Raji (cell line): ENCODE results near the gene STXBP6.

ENCODE experiments used
- POLR2A ChIP-seq: IDR thresholded peaks from 2 replicates; pipeline ENCODE4 v1.6.1; 2011; ENCODE audit warnings: low read depth, low read length, control low read depth; ENCODE audit not compliant: insufficient read depth

Gene STXBP6

DNA sequence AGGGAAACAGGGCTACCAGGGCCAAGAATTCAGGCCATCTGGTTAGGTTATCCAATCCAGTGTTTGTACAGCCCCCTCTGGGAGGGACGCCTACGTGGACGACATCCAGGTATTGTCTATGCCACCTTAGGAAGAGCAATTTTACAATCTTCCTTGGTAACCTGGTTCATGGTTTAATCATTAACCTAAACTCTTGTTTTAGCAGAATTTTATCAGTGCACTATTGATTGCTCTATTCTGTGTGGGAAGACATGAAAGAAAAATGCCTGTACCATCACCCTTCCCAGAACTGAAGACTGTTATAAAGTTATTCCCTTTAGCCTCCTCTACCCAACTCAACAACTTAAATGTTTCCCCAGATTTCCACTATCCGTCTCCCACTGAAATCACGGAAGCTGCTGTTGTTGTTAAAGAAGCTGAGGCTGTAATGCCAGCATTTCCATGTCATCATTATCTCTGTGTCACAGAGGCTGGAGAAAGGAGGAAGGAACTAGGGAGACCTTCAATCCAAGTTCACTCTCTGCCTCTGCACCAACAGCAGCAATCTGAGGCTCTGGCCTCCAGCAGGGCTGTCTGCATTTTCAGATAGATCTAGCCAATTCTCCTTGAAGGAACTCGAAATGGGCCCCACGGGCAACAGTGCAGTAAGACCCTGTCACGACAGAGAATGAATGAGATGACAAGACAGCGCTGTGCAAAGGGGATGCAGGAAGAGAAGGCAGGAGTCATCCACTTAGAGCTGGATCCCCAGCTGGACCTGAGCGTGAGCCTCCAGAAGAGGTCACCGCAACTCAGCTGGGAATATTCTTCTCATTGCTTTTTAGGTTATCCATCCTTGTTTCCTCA is 232.5 kb downstream of the STXBP6 start:
- no peak for TF ChIP-seq POLR2A

DNA sequence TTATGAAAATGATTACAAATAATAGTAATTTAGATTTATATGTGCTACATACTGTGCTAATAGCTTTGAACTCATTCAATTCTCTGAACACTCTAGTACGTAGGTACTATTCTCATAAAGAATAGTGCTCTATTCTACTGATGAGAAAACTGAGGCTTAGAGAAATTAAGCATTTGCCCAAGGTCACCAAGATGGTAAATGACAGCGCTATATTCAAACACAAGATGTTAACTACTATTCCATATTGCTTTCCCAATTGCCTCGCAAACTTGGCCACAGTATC is 233.1 kb downstream of the STXBP6 start:
- no peak for TF ChIP-seq POLR2A

- no peak for TF ChIP-seq POLR2A
Observed at GRCh38 chr14:24816011-24816928, 233.7 kb downstream of the STXBP6 start.

DNA sequence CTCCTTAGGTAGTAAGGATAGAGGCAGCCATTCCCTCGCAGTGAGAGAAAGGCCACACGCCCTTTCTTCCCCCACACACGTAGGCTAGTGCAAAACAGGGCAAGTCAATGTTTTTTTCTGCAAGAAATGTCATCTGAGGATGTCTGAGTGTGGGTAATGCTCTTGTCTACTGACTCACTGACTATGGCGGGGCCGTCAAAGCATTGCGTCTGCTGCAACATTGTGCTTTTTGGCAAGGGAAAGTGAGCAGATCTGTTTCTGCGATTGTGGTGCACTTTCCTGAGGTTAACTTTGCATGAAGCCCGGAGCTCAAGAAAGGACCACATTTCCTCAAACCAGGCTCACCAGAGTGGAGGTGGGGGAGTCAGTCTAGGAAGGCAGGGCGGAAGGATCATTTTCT is 234.4 kb downstream of the STXBP6 start:
- no peak for TF ChIP-seq POLR2A

DNA sequence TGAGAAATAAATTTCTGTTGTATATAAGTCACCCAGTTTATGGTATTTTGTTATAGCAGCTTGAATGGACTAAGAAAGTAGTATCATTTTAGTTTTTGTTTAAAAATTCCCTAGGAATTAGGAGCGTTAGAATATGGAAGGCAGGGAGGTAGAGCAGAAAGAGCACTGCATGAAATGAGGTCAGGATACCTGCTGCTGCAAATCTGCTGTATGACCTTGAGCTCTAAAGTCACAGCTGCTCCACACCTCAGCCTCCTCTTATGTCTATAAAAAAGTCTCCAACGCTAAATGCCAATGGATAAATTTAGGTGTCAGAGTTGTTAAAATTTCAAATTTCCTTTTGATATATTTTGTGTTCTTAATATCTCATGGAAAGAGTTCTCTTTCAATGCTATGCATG is 235.0 kb downstream of the STXBP6 start:
- TF ChIP-seq POLR2A, result no peak

GRCh38 chr14:24814346-24814745 is 235.6 kb downstream of the STXBP6 start:
- TF ChIP-seq POLR2A, result no peak

- no peak for TF ChIP-seq POLR2A
Observed at GRCh38 chr14:24813819-24814259, 236.1 kb downstream of the STXBP6 start.

- TF ChIP-seq POLR2A, result no peak
Observed at GRCh38 chr14:24813089-24813815, 236.7 kb downstream of the STXBP6 start.

DNA sequence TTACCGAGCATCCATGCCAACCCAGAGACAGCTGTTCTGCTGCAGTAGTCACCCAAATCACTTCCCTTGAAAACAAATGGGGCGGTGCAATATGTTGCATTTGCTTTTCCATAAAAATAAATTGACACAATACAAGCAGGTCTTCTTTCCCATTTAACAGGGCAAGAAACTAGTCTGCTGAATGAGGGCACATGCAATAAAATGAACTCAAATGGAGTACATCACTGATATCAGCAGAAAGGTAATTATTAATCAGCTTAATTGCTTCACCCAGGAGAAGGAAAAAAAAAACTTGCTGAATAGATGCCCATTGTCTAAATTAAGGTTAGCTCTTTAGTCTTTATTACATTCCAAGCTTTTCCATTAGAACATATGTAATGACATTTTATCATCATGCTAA is 240.8 kb downstream of the STXBP6 start:
- no peak for TF ChIP-seq POLR2A

DNA sequence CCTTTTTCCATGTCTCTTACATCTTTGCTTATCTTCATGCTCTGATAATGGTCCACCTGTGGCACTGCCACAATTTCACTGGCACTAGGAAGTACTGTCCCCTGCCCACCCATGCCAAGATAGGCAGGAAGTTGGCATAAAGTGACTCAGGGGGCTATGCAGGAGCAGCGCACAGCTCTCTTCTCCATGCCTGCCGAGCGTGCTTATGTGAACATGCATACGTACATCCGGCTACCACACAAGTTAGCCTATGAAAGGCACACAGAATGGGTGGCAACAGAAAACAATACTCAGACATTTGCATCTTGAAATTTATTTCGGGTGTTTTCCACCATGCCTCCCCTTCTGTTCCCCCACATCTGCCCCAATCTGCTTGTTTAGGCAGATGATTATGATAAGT is 241.5 kb downstream of the STXBP6 start:
- TF ChIP-seq POLR2A, result no peak

DNA sequence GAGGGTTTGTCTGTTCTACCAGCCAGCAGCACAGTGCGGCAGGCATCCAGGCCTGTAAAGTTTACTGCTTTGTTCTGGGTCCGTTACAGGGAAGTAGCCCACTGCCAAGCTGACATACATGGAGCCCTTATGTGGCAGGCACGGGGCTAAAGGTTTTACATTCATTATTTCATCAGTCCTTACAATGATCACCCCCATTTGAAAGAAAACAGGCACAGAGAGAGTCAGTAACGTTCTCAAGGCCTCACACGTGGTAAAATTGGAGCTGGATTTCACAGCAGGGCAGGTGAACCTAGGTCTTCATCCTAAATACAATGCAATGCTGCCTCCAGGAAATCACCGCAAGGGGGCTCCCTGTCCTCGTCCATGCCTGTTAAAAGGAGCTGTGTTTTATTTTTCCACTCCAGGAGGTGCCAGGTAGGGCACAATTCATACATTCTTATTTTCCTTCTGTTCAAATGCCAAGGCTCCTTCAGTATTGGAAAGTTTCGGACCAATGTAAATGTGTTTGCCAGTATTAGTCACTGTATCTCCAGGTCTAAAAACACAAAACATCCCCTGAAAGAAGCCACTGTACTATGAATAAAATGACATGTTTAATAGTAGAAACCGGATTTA is 243.8 kb downstream of the STXBP6 start:
- TF ChIP-seq POLR2A, result no peak

GRCh38 chr14:24804552-24805212 is 245.3 kb downstream of the STXBP6 start:
- TF ChIP-seq POLR2A, result no peak

GRCh38 chr14:24803933-24804494 is 245.9 kb downstream of the STXBP6 start:
- no peak for TF ChIP-seq POLR2A

GRCh38 chr14:24802236-24802635 is 247.7 kb downstream of the STXBP6 start:
- no peak for TF ChIP-seq POLR2A

GRCh38 chr14:24801024-24801423 is 248.9 kb downstream of the STXBP6 start:
- no peak for TF ChIP-seq POLR2A
